Mucosa of stomach (tissue), 1 donor: Measurements from ENCODE around the gene CHPF2.

Experiments
- H3K27me3 ChIP-seq: one replicate; pipeline ENCODE4 v1.7.0; 2013; ENCODE audit warnings: mild to moderate bottlenecking, low read length; ENCODE audit not compliant: control insufficient read depth, insufficient read depth
- H3K36me3 ChIP-seq: one replicate; pipeline ENCODE4 v1.7.0; 2013; ENCODE audit warnings: low read length; ENCODE audit not compliant: control insufficient read depth, insufficient read depth
- H3K4me1 ChIP-seq: one replicate; pipeline ENCODE4 v1.7.0; 2013; ENCODE audit warnings: mild to moderate bottlenecking, low read length; ENCODE audit not compliant: control insufficient read depth, insufficient read depth
- H3K4me3 ChIP-seq: one replicate; pipeline ENCODE4 v1.7.0; 2013; ENCODE audit warnings: low read length
- H3K9ac ChIP-seq: one replicate; pipeline ENCODE4 v1.7.0; 2013; ENCODE audit warnings: mild to moderate bottlenecking, low read length, moderate library complexity
- H3K9me3 ChIP-seq: one replicate; pipeline ENCODE4 v1.7.0; 2013; ENCODE audit warnings: mild to moderate bottlenecking, low read length, moderate library complexity; ENCODE audit not compliant: control insufficient read depth
- donor health status: Pancreatic carcinoma.

The CHPF2 gene

DNA sequence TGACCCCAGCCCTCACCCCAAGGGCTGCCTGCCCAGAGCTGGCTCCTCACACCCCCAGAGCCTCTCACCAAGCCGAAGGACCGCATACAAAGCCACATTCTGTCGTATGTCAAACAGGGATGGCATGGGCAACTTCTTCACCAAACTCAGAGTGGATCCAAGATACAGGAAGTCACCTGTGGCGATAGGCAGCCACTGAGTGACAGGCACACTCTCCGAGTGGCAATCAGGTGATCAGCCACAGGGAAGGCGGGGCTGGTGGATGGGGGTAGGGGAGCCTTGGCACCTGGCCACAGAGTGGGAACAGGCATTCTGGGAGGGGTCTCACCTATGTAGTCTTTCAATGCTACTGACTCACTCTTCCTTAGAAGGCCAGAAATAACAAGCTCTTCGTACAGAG lies 38.1 kb upstream of the CHPF2 start:
- H3K9me3 ChIP-seq: no peaks in the 10 kb centered on the region
- H3K4me1 ChIP-seq: no peaks in the 10 kb centered on the region
- H3K9ac ChIP-seq: no peak overlapping the region
- no peaks in the 10 kb centered on the region for H3K36me3 ChIP-seq
- no peak overlapping the region for H3K4me3 ChIP-seq
- peaks cover 15% of the 10 kb centered on the region for H3K27me3 ChIP-seq

DNA sequence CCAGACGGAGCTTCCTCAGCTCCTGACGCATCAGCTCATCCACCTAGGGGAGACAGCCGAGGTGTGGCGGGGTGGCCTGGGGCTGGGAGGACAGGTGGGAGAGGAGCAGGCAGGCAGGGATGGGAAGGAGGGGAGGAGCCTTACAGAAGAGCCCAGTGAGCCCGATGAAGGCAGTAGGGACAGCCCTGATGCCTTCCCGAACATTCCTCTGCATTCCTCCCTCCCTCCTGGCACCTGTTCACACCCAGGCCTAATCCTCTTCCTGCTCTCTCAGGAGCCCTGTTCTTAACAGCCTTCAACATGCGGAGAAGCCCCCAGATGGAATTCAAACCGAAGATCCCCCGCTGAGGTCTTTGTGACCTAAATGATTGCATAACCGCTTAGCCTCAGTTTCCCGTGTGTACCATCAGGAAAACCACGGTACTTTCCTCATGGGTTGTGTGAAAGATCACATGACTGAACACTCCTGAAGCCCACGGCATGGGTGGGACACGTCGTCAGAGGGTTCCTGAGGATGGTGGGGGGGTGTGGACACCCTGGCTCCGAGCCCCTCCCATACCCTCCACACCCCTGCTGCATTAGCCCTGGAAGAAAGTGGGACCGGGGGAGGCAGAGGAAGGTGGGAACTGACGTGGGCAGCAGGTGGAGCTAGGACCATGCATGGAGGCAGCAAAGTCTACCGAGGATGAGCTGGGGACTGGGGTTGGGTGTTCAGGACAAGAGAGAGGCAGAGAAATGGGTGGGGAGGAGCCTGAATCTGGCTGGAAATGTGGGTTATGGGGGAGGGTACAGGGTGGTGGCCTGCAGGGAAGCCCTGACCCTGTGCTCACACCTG lies 36.5 kb upstream of the CHPF2 start:
- Histone ChIP-seq H3K36me3 (no peaks in the 10 kb centered on the region), H3K4me3 (no peak overlapping the region), H3K4me1 (peaks cover 3% of the 10 kb centered on the region), H3K9ac (no peak overlapping the region), H3K9me3 (no peaks in the 10 kb centered on the region), H3K27me3 (peaks cover 15% of the 10 kb centered on the region)

DNA sequence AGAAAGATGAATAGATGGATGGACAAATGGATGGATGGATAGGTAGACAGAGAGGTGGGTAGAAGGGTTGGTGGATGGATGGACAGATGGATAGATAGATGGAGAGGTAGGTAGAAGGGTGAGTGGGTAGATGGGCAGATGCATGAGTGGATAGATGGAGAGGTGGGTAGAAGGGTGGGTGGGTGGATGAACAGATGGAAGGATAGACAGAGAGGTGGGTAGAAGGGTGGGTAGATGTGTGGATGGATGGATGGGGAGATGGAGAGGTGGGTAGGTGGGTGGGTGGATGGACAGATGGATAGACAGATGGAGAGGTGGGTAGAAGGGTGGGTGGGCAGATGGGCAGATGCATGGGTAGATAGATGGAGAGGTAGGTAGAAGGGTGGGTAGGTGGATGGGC lies 34.4 kb upstream of the CHPF2 start:
- Histone ChIP-seq H3K36me3 (no peaks in the 10 kb centered on the region), H3K27me3 (peaks cover 15% of the 10 kb centered on the region), H3K4me3 (no peak overlapping the region), H3K9me3 (no peaks in the 10 kb centered on the region), H3K9ac (no peak overlapping the region), H3K4me1 (peaks cover 3% of the 10 kb centered on the region)

DNA sequence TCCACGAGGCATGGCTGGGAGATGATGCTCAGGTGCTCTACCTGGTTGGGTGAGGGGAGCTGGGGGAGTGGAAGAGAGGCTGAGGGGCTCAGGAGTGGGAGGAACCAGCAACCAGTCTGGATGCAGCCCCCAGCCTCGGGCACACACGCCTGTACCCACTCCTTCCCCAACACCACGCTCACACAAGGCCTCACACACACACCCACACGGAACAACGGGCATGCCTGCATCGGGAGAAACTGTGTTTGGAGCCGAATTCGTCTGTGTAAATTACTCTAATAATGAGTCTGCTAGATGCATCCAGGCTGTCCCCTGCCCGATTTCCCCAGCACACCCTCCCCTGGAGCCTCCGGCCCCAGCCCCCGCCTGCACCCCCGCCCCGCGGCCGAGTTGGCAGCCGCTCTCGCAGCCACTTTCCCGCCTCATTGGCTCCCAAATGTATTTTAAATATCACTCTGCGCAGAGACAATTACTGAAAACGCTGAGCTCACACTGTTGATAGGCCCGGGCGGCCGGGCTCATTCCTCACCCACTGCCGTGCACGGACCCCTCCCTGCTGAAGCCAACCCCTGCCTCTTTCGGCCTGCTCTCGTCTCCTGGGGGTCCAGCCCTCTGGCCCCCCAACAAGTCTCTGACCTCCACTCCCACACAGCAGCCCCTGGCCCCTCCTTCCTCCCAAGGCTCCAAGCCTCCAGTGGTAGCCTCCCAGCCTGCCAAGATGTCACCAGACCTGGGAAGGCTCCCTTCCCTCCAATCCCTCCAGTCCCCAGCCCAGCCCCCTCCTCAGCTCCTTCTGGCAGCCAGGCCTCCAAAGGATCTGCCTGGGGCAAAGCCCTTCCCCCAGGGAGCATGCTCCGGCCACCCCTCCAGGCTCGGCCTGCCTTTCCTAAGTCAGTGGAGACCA lies 33.1 kb upstream of the CHPF2 start:
- Histone ChIP-seq H3K9me3 (no peaks in the 10 kb centered on the region), H3K9ac (no peak overlapping the region)

DNA sequence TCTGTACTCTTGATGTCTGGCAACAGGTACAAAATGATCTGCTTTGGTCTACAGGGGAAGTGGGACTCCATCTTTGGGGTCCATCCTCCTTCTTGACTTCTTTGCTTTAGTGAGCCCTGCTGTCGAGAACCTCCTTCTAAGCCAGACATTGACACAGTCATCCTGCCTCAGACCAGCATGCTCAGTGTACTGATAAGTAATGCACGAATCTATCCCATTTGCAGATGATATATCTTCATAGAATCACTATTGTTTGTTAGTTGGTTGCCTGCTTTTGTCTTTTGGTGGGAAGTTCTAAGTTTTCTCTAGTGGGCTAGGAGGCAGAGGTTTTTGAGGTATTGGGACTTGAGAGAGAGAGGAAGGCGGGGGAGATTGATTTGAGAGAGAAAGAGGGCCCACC lies 30.9 kb upstream of the CHPF2 start:
- Histone ChIP-seq H3K9ac (no peak overlapping the region), H3K36me3 (no peaks in the 10 kb centered on the region), H3K27me3 (peaks cover 17% of the 10 kb centered on the region), H3K9me3 (no peaks in the 10 kb centered on the region), H3K4me3 (no peak overlapping the region), H3K4me1 (peaks cover 3% of the 10 kb centered on the region)

More for the DNA sequence above, 33.1 kb upstream of the CHPF2 start:
- H3K4me1 ChIP-seq: peaks cover 3% of the 10 kb centered on the region
- H3K4me3 ChIP-seq: no peak overlapping the region
- peaks cover 15% of the 10 kb centered on the region for H3K27me3 ChIP-seq
- no peaks in the 10 kb centered on the region for H3K36me3 ChIP-seq

DNA sequence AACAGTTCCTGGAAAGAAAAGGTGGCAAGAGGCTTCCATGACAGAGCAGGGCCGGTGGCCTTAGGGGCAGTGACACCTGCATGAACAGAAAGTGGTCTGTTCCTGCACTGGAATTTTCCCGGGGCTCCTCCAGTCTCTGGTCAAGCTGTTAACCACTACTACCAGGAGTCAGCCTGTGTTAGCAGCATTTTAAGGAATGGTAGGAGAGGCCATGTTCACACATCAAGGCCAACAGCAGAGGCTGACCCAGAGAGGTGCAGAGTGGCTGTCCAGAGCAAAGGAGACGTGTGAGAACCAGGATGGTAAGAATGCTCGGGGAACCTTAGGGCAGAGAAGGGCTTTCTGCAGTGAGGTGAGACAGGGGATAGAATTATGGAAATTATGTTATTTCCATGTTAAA lies 30.5 kb upstream of the CHPF2 start:
- Histone ChIP-seq H3K9ac (no peak overlapping the region), H3K27me3 (peaks cover 17% of the 10 kb centered on the region), H3K36me3 (no peaks in the 10 kb centered on the region), H3K4me1 (peaks cover 3% of the 10 kb centered on the region), H3K9me3 (no peaks in the 10 kb centered on the region), H3K4me3 (no peak overlapping the region)

DNA sequence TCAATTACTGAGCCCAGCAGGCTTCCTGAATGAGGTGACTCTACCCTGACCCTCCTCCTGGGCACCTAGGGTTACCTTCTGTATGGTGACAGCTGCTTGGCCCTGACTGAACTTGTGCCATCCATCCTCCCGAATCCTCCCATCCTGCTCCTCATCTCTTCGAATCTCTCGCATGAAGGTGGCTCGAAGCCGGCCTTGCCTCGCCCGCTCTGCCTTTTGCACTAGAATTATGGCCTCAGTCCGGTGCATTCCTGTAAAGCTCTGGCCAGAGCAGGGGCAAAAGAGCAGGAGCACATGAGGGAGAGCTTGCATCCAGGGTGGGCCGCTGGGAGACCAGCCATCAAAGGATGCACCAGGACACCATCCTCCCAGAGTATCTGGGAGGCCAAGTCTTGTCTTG lies 29.4 kb upstream of the CHPF2 start:
- H3K36me3 ChIP-seq: no peaks in the 10 kb centered on the region
- peaks cover 17% of the 10 kb centered on the region for H3K27me3 ChIP-seq
- H3K9me3 ChIP-seq: no peaks in the 10 kb centered on the region
- H3K4me3 ChIP-seq: no peak overlapping the region
- H3K4me1 ChIP-seq: peaks cover 3% of the 10 kb centered on the region
- H3K9ac ChIP-seq: no peak overlapping the region

DNA sequence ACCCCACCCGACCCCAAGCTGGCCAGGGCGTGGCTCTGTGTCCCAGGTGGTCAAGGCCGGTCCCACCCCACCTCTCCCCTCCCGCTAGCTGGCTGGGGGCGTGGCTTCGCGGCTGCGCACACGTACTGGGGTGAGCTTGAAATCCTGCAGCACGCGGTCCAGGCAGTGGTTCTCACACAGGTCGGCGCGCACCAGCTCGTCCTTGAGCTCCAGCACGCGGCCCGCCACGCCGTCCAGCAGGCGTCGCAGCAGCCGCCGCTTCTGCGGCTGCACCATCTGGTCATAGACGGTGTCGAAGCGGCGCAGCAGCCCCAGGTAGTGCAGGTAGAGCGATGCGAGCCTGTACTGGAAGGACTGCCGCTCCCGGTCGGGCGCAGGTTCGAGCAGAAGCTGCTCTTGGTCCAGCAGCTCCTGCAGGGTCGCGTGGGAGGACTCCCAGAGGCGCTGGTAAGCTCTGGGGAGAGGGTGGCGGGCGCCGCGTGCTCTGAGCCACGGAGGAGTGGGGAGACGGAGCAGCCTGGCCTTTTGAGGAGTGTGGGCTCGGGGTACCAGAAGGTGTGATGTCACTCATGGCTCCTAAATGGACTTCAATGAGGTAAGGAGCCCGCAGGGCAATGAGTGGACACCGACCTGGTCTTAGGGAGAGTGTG lies 27.8 kb upstream of the CHPF2 start:
- H3K27me3 ChIP-seq: peaks cover 12% of the 10 kb centered on the region
- H3K9ac ChIP-seq: no peak overlapping the region
- H3K4me1 ChIP-seq: peaks cover 1% of the 10 kb centered on the region
- H3K4me3 ChIP-seq: no peak overlapping the region
- no peaks in the 10 kb centered on the region for H3K36me3 ChIP-seq
- H3K9me3 ChIP-seq: no peaks in the 10 kb centered on the region

DNA sequence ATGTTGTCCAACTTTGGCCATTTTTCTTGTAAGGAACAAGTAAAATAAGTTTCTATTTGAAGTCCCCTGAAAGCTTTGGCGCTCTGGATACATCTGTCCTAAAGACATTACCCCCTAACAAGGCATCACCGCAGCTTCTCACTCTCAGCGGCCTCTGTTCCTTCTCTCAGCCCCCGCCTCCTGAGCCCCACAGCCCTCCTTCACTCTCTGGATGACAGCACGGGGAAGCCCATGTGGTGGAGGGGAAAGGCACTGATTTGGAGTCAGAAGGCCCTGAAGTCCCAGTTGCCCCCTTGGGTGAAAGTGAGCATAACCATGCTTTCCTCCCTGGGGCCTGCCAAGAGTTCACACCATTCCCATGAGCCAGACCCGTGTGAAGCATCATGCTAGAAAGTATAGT lies 26.6 kb upstream of the CHPF2 start:
- Histone ChIP-seq H3K27me3 (peaks cover 12% of the 10 kb centered on the region), H3K4me1 (no peaks in the 10 kb centered on the region), H3K4me3 (no peak overlapping the region), H3K9ac (no peak overlapping the region), H3K9me3 (no peaks in the 10 kb centered on the region), H3K36me3 (no peaks in the 10 kb centered on the region)

DNA sequence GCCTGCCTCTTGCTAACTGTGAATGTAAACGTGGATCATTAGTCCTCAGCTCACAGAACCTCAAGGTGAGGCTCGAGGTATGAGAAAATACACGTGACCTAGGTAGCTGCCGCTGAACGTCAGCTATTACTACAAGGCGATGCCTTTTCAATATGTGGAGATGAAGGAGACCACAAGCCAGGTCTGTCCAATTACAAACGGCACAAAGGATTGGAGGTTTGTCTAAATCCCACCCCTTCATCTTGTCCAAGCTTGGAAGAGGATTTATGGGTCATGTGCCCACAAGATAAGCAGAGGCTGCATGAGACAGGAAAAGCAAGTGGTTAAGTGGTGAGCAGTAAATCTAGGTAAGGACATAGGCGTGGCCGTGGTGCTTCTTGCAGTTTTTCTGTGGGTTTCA lies 25.4 kb upstream of the CHPF2 start:
- H3K9me3 ChIP-seq: no peaks in the 10 kb centered on the region
- no peaks in the 10 kb centered on the region for H3K4me1 ChIP-seq
- H3K9ac ChIP-seq: no peak overlapping the region
- no peaks in the 10 kb centered on the region for H3K36me3 ChIP-seq
- H3K27me3 ChIP-seq: peaks cover 12% of the 10 kb centered on the region
- H3K4me3 ChIP-seq: no peak overlapping the region

DNA sequence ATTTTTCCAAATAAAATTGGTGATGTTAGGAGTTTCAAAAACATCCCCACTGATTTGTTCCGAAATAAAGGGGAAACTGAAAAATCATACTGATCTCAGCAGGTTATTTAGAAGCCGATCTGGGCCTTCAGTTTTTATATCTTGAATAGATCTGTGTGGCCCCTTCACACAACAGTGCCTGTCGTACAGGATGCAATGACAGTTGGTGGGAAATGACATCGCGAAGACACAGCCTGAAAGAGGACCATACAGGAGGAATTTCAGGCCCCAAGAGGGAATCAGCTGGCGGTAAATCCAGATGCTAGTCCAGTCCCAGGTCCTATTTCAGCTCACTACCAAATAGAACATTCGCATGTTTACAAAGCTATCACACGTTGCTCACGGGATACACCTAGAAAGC lies 25.0 kb upstream of the CHPF2 start:
- H3K36me3 ChIP-seq: no peaks in the 10 kb centered on the region
- peaks cover 12% of the 10 kb centered on the region for H3K27me3 ChIP-seq
- H3K4me3 ChIP-seq: no peak overlapping the region
- no peaks in the 10 kb centered on the region for H3K4me1 ChIP-seq
- H3K9ac ChIP-seq: no peak overlapping the region
- H3K9me3 ChIP-seq: no peaks in the 10 kb centered on the region

DNA sequence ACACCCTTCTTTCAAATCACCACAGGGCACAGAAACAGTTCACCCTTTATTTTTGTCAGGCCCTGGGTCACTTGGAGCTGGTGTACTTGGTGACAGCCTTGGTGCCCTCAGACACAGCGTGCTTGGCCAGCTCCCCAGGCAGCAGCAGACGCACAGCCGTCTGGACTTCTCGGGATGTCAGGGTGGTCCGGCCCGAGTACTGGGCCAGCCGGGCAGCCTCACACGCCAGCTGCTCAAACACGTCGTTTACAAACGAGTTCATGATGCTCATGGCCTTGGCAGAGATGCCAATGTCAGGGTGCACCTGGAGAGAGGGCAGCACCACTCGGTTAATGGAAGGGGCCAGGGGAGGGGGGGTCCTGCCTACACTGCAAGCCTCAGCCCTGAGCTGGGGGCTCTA lies 24.5 kb upstream of the CHPF2 start:
- Histone ChIP-seq H3K27me3 (peaks cover 12% of the 10 kb centered on the region), H3K4me1 (no peaks in the 10 kb centered on the region), H3K9ac (no peak overlapping the region)

More for the DNA sequence above, 24.5 kb upstream of the CHPF2 start:
- no peaks in the 10 kb centered on the region for H3K9me3 ChIP-seq
- H3K36me3 ChIP-seq: no peaks in the 10 kb centered on the region
- no peak overlapping the region for H3K4me3 ChIP-seq
